Neural cell (in vitro differentiated cells): Measurements from ENCODE around the gene CDK17. TPM values are rescaled to one million over a fixed set of nuclear protein-coding genes. Genes with fewer than 3 reads are reported as not detected.

Source experiments
- H2AFZ ChIP-seq: fragments of 200-600, 300-800 bp; sonication (generic), shearing (Covaris generic); 2 replicates; pipeline ENCODE4 v1.6.0; 2014; ENCODE audit warnings: low read depth, mild to moderate bottlenecking, antibody characterized with exemption, low read length, moderate library complexity
- H3F3A ChIP-seq: fragments of 200-600 bp; shearing (Covaris generic); 2 replicates; pipeline ENCODE4 v1.6.1; 2016; ENCODE audit warnings: mild to moderate bottlenecking, moderate library complexity, mixed read lengths, antibody characterized with exemption, low read length; ENCODE audit not compliant: insufficient read depth, poor library complexity, severe bottlenecking
- H3K27ac ChIP-seq: fragments of 200-600, 300-800 bp; sonication (generic), shearing (Covaris generic); 2 replicates; pipeline ENCODE4 v1.5.1; 2014; ENCODE audit warnings: mild to moderate bottlenecking, low read length, moderate library complexity
- H3K27me3 ChIP-seq: fragments of 300-800, 200-600 bp; sonication (generic), shearing (Covaris generic); 2 replicates; pipeline ENCODE4 v1.6.0; 2014; ENCODE audit warnings: mild to moderate bottlenecking, low read depth, low read length, moderate library complexity; ENCODE audit not compliant: insufficient read depth
- H3K36me3 ChIP-seq: fragments of 300-800, 200-600 bp; sonication (generic), shearing (Covaris generic); 2 replicates; pipeline ENCODE4 v1.5.1; 2014; ENCODE audit warnings: mild to moderate bottlenecking, antibody characterized with exemption, low read length, moderate library complexity; ENCODE audit not compliant: insufficient read depth
- H3K4me2 ChIP-seq: fragments of 300-800, 200-600 bp; sonication (generic), shearing (Covaris generic); 2 replicates; pipeline ENCODE4 v1.6.0; 2014; ENCODE audit warnings: mild to moderate bottlenecking, low read length
- H3K4me3 ChIP-seq: fragments of 300-800, 200-600 bp; sonication (generic), shearing (Covaris generic); 2 replicates; pipeline ENCODE4 v1.5.1; 2014; ENCODE audit warnings: mild to moderate bottlenecking, low read length, moderate library complexity
- H3K79me2 ChIP-seq: fragments of 200-600 bp; shearing (Covaris generic); replicated peaks from 2 replicates; pipeline ENCODE4 v1.6.0; 2014; ENCODE audit warnings: mild to moderate bottlenecking, low read length, moderate library complexity; ENCODE audit not compliant: insufficient read depth
- H3K9ac ChIP-seq: fragments of 300-800, 200-600 bp; sonication (generic), shearing (Covaris generic); 2 replicates; pipeline ENCODE4 v1.6.1; 2016; ENCODE audit warnings: mild to moderate bottlenecking, low read length, mixed read lengths
- H3K9me2 ChIP-seq: fragments of 200-600 bp; shearing (Covaris generic); 2 replicates; pipeline ENCODE4 v1.6.1; 2016; ENCODE audit warnings: mild to moderate bottlenecking, low read length, mixed read lengths; ENCODE audit not compliant: insufficient read depth
- H3K9me3 ChIP-seq: fragments of 200-600, 300-800 bp; sonication (generic), shearing (Covaris generic); 2 replicates; pipeline ENCODE4 v1.6.1; 2016; ENCODE audit warnings: mild to moderate bottlenecking, mixed run types, low read length, moderate library complexity, mixed read lengths
- H4K20me1 ChIP-seq: fragments of 200-600 bp; shearing (Covaris generic); 2 replicates; pipeline ENCODE4 v1.6.1; 2016; ENCODE audit warnings: mild to moderate bottlenecking, mixed run types; ENCODE audit not compliant: insufficient read depth
- CTCF ChIP-seq: fragments of 450-650 bp; IDR thresholded peaks from 2 replicates; pipeline ENCODE4 v1.5.1; 2014; ENCODE audit warnings: antibody characterized with exemption, mild to moderate bottlenecking, moderate library complexity; ENCODE audit not compliant: poor library complexity, severe bottlenecking
- EP300 ChIP-seq: fragments of 450-650 bp; conservative IDR thresholded peaks from 2 replicates; pipeline ENCODE4 v1.6.1; 2014; ENCODE audit warnings: antibody characterized with exemption, mild to moderate bottlenecking, moderate library complexity; ENCODE audit not compliant: poor library complexity, severe bottlenecking
- EZH2 ChIP-seq: fragments of 200-600, 300-800 bp; shearing (Covaris generic), sonication (generic); IDR thresholded peaks from 2 replicates; pipeline ENCODE4 v1.6.1; 2014; ENCODE audit warnings: antibody characterized with exemption, low read length, borderline replicate concordance, mild to moderate bottlenecking; ENCODE audit not compliant: insufficient read depth, poor library complexity, severe bottlenecking
- MXI1 ChIP-seq: fragments of 450-650 bp; conservative IDR thresholded peaks from 2 replicates; pipeline ENCODE4 v1.6.1; 2014; ENCODE audit warnings: antibody characterized with exemption, mild to moderate bottlenecking; ENCODE audit not compliant: poor library complexity, severe bottlenecking
- POLR2AphosphoS5 ChIP-seq: IDR thresholded peaks from 2 replicates; pipeline ENCODE4 v1.6.1; 2012
- RAD21 ChIP-seq: fragments of 450-650 bp; conservative IDR thresholded peaks from 2 replicates; pipeline ENCODE4 v1.6.1; 2014; ENCODE audit warnings: antibody characterized with exemption, mild to moderate bottlenecking, moderate library complexity
- REST ChIP-seq: IDR thresholded peaks from 2 replicates; pipeline ENCODE4 v1.6.1; 2012; ENCODE audit warnings: borderline replicate concordance
- SMC3 ChIP-seq: fragments of 450-650 bp; conservative IDR thresholded peaks from 2 replicates; pipeline ENCODE4 v1.6.1; 2014; ENCODE audit warnings: antibody characterized with exemption, mild to moderate bottlenecking, moderate library complexity; ENCODE audit not compliant: poor library complexity
- TAF1 ChIP-seq: IDR thresholded peaks from 2 replicates; pipeline ENCODE4 v1.6.1; 2012; ENCODE audit warnings: low read depth
- polyA plus RNA-seq: library from polyadenylated mRNA; depleted of rRNA; stranded (reverse); fragments of >200 nt; gene quantifications from 2 replicates; pipeline ENCODE4 v1.2.3, GENCODE V29; 2014

CDK17 gene
- polyA plus RNA-seq, 1 donor from 2014 or later = 119 TPM

GRCh38 chr12:96327346-96327745 lies 72.9 kb downstream of the CDK17 start:
- H3F3A ChIP-seq = no peaks in the 10 kb centered on the region
- H3K9me3 ChIP-seq = no peaks in the 10 kb centered on the region
- no peak overlapping the region for H3K9ac ChIP-seq
- H3K27ac ChIP-seq = no peak overlapping the region
- peaks cover 14% of the 10 kb centered on the region for H3K79me2 ChIP-seq
- H3K4me2 ChIP-seq = no peak overlapping the region
- no peaks in the 10 kb centered on the region for H3K27me3 ChIP-seq
- H3K4me3 ChIP-seq = no peak overlapping the region
- H3K9me2 ChIP-seq = no peaks in the 10 kb centered on the region
- no peaks in the 10 kb centered on the region for H4K20me1 ChIP-seq
- H3K36me3 ChIP-seq = peaks cover 6% of the 10 kb centered on the region
- H2AFZ ChIP-seq = no peak overlapping the region
- no peak for TF ChIP-seq CTCF
- TF ChIP-seq MXI1 = no peak
- no peak for TF ChIP-seq EZH2
- TF ChIP-seq SMC3 = no peak
- no peak for TF ChIP-seq POLR2AphosphoS5
- no peak for TF ChIP-seq REST
- TF ChIP-seq EP300 = no peak
- TF ChIP-seq TAF1 = no peak
- TF ChIP-seq RAD21 = no peak

- H3K27me3 ChIP-seq = no peaks in the 10 kb centered on the region
- H3K79me2 ChIP-seq = peaks cover 17% of the 10 kb centered on the region
- H3K27ac ChIP-seq = no peak overlapping the region
- H2AFZ ChIP-seq = no peak overlapping the region
- H3K9ac ChIP-seq = no peak overlapping the region
- H4K20me1 ChIP-seq = no peaks in the 10 kb centered on the region
- no peak overlapping the region for H3K4me3 ChIP-seq
- TF ChIP-seq REST (no peak), TAF1 (no peak), POLR2AphosphoS5 (no peak), MXI1 (no peak), CTCF (no peak), RAD21 (no peak), EP300 (no peak), SMC3 (no peak), EZH2 (no peak)
- H3K4me2 ChIP-seq = no peak overlapping the region
- H3F3A ChIP-seq = no peaks in the 10 kb centered on the region
- no peaks in the 10 kb centered on the region for H3K9me2 ChIP-seq
- H3K9me3 ChIP-seq = no peaks in the 10 kb centered on the region
- H3K36me3 ChIP-seq = peaks cover 6% of the 10 kb centered on the region
These were observed 73.5 kb downstream of the CDK17 start for GRCh38 chr12:96326628-96327227.
